ENCODE data around the gene COP1. TPM values are rescaled to one million over a fixed set of nuclear protein-coding genes. Genes with fewer than 3 reads are reported as not detected.

The COP1 gene
- total and polyA plus RNA-seq, 2 of the 8 experiments (the other 6 are each of a cell fraction or from before 2014, with no cell fraction given), result 26.2 to 44.9 TPM

GRCh38 chr1:176157995-176158394 lies 49.1 kb downstream of the COP1 start (continued):
- no peak for TF ChIP-seq CHD7 (IDR thresholded peaks at IDR 0.05; ENCODE audit: insufficient replicate concordance, low read length)
- no peak for TF ChIP-seq RBBP5 (IDR thresholded peaks at IDR 0.05; ENCODE audit: borderline replicate concordance, low read depth, low read length)
- TF ChIP-seq POLR2A (IDR thresholded peaks at IDR 0.05; ENCODE audit: control extremely low read depth in 1 of 2, low read depth in 2 of 2, low read length in 2 of 2), result no peak
- TF ChIP-seq BACH1 (IDR thresholded peaks at IDR 0.05; ENCODE audit: low read length), result no peak
- TF ChIP-seq GABPA (IDR thresholded peaks at IDR 0.05; ENCODE audit: borderline replicate concordance, insufficient read depth, low read length), result no peak
- TF ChIP-seq SUZ12 (IDR thresholded peaks at IDR 0.05; ENCODE audit: low read length), result no peak
- no peak for TF ChIP-seq SIRT6 (IDR thresholded peaks at IDR 0.05; ENCODE audit: low read length)
- TF ChIP-seq CTBP2 (IDR thresholded peaks at IDR 0.05; ENCODE audit: borderline replicate concordance, insufficient read depth, insufficient read length, low read length), result no peak
- no peak for TF ChIP-seq MAX (IDR thresholded peaks at IDR 0.05)
- TF ChIP-seq CBX5 (IDR thresholded peaks at IDR 0.05; ENCODE audit: low read depth, low read length), result no peak
- no peak for TF ChIP-seq SIN3A (conservative IDR thresholded peaks at IDR 0.05 in 1 of 2, IDR thresholded peaks at IDR 0.05 in 1 of 2; ENCODE audit: low read depth in 1 of 2, low read length in 2 of 2)
